Measurements from ENCODE around the gene SCAF1. TPM values are rescaled to one million over a fixed set of nuclear protein-coding genes. Genes with fewer than 3 reads are reported as not detected.

The SCAF1 gene
- total and polyA plus RNA-seq, 2 of the 13 experiments (the other 11 are each of a cell fraction or from before 2014, with no cell fraction given): 3.3 to 6.1 TPM

- H3K4me1 ChIP-seq (ENCODE audit: insufficient read depth, low read length): peaks cover 31% of the 10 kb centered on the region
- H2AFZ ChIP-seq (ENCODE audit: low read length): no peak overlapping the region
- H3K36me3 ChIP-seq (replicated peaks in 1 of 2; ENCODE audit: control insufficient read depth in 1 of 2, insufficient read depth in 2 of 2, low read length in 2 of 2): no peaks in the 10 kb centered on the region
- in situ Hi-C loops (cut with HindIII; ENCODE audit: extremely low pct_ligation_motif_present, low pct_unique_long_range_greater_than_20kb) (no loop called here), intact Hi-C loops (cut with micrococcal nuclease; ENCODE audit: unreplicated experiment) (no loop called here)
- no peak for ATAC-seq
- H3K9ac ChIP-seq (ENCODE audit: insufficient read depth, low read depth, low read length): no peak overlapping the region
- no peak overlapping the region for H3K27ac ChIP-seq (ENCODE audit: extremely low read length, insufficient read depth, low read length)
- CTCF ChIA-PET (ENCODE audit: low intra/inter-chr PET ratio, low total read pairs): no interaction called here
- no peak for DNase-seq (ENCODE audit: low spot score)
- TF ChIP-seq HNF4A (CRISPR knock-in tag; IDR thresholded peaks at IDR 0.05): no peak
- no peak for TF ChIP-seq KAT8 (CRISPR knock-in tag; IDR thresholded peaks at IDR 0.05)
- no peak for TF ChIP-seq ISX (CRISPR knock-in tag; conservative IDR thresholded peaks at IDR 0.05)
- TF ChIP-seq, protein P1, sequence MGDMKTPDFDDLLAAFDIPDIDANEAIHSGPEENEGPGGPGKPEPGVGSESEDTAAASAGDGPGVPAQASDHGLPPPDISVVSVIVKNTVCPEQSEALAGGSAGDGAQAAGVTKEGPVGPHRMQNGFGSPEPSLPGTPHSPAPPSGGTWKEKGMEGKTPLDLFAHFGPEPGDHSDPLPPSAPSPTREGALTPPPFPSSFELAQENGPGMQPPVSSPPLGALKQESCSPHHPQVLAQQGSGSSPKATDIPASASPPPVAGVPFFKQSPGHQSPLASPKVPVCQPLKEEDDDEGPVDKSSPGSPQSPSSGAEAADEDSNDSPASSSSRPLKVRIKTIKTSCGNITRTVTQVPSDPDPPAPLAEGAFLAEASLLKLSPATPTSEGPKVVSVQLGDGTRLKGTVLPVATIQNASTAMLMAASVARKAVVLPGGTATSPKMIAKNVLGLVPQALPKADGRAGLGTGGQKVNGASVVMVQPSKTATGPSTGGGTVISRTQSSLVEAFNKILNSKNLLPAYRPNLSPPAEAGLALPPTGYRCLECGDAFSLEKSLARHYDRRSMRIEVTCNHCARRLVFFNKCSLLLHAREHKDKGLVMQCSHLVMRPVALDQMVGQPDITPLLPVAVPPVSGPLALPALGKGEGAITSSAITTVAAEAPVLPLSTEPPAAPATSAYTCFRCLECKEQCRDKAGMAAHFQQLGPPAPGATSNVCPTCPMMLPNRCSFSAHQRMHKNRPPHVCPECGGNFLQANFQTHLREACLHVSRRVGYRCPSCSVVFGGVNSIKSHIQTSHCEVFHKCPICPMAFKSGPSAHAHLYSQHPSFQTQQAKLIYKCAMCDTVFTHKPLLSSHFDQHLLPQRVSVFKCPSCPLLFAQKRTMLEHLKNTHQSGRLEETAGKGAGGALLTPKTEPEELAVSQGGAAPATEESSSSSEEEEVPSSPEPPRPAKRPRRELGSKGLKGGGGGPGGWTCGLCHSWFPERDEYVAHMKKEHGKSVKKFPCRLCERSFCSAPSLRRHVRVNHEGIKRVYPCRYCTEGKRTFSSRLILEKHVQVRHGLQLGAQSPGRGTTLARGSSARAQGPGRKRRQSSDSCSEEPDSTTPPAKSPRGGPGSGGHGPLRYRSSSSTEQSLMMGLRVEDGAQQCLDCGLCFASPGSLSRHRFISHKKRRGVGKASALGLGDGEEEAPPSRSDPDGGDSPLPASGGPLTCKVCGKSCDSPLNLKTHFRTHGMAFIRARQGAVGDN (CRISPR knock-in tag; IDR thresholded peaks at IDR 0.05): peak; percentile 11; the same call in 1 of the 2 replicates
- TF ChIP-seq, protein P2, sequence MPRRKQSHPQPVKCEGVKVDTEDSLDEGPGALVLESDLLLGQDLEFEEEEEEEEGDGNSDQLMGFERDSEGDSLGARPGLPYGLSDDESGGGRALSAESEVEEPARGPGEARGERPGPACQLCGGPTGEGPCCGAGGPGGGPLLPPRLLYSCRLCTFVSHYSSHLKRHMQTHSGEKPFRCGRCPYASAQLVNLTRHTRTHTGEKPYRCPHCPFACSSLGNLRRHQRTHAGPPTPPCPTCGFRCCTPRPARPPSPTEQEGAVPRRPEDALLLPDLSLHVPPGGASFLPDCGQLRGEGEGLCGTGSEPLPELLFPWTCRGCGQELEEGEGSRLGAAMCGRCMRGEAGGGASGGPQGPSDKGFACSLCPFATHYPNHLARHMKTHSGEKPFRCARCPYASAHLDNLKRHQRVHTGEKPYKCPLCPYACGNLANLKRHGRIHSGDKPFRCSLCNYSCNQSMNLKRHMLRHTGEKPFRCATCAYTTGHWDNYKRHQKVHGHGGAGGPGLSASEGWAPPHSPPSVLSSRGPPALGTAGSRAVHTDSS (CRISPR knock-in tag; conservative IDR thresholded peaks at IDR 0.05): no peak
- TF ChIP-seq ZNF615 (CRISPR knock-in tag; IDR thresholded peaks at IDR 0.05; ENCODE audit: borderline replicate concordance): no peak
- no peak for TF ChIP-seq ZNF274 (CRISPR knock-in tag; IDR thresholded peaks at IDR 0.05)
- TF ChIP-seq ZNF354B (CRISPR knock-in tag; IDR thresholded peaks at IDR 0.05): no peak
- 0 out of 2 replicates have a peak, but pooled peaks have one; percentile 13 for TF ChIP-seq KDM5B (CRISPR knock-in tag; IDR thresholded peaks at IDR 0.05; ENCODE audit: borderline replicate concordance)
- TF ChIP-seq JUNB (CRISPR knock-in tag; IDR thresholded peaks at IDR 0.05; ENCODE audit: borderline replicate concordance): no peak
- no peak for TF ChIP-seq HNRNPH1 (optimal IDR thresholded peaks at IDR 0.05; ENCODE audit: low read depth, low read length)
- TF ChIP-seq ZFP41 (CRISPR knock-in tag; IDR thresholded peaks at IDR 0.05; ENCODE audit: borderline replicate concordance): no peak
- H3K9me3 ChIP-seq (ENCODE audit: low read length): no peaks in the 10 kb centered on the region
- WGBS (ENCODE audit: low lambda C conversion rate): 47% methylated on average over 13 of the region's 24 CpGs
- H3K27me3 ChIP-seq (ENCODE audit: control insufficient read depth in 1 of 2, insufficient read depth in 2 of 2, low read length in 2 of 2): no peaks in the 10 kb centered on the region; a peak in 1 of 5 replicates
- POLR2A ChIA-PET: no interaction called here
- no peak overlapping the region for H3K4me2 ChIP-seq (ENCODE audit: low read depth, low read length)
- BruUV-seq (replicated peaks): no TSS peak
- FAIRE-seq: no peak
- no peak overlapping the region for H3K4me3 ChIP-seq (replicated peaks in 1 of 3; ENCODE audit: insufficient read depth in 1 of 3, low read depth in 2 of 3, low read length in 3 of 3)
- H4K20me1 ChIP-seq (ENCODE audit: insufficient read depth, low read length): no peaks in the 10 kb centered on the region
- no peaks in the 10 kb centered on the region for H3K79me2 ChIP-seq (ENCODE audit: insufficient read depth, low read length)
These were observed 6.3 kb upstream of the SCAF1 start for GRCh38 chr19:49635530-49636232.

Data from HepG2 (cell line).